GM12891 (cell line): Measurements from ENCODE around the gene YKT6.

Experiments
- DNase-seq: peaks from one replicate; pipeline ENCODE4 v3.0.0; 2011; ENCODE audit warnings: low spot score; ENCODE audit not compliant: insufficient read length
- FAIRE-seq: peaks from 2 replicates; lab custom pipeline; 2011; peaks lifted over from hg19 to GRCh38; lab: Jason Lieb, UNC
- PAX5 ChIP-seq: IDR thresholded peaks from 2 replicates; pipeline ENCODE4 v1.6.1; 2011; ENCODE audit warnings: low read length, moderate library complexity, mild to moderate bottlenecking; ENCODE audit not compliant: insufficient read depth, severe bottlenecking
- POLR2A ChIP-seq: IDR thresholded peaks from 2 replicates; pipeline ENCODE4 v1.6.1; 2011; ENCODE audit warnings: low read depth, low read length, control low read depth
- POLR2AphosphoS5 ChIP-seq: IDR thresholded peaks from 2 replicates; pipeline ENCODE4 v1.6.1; 2011; ENCODE audit warnings: low read depth, low read length, control low read depth
- POU2F2 ChIP-seq: IDR thresholded peaks from 2 replicates; pipeline ENCODE4 v1.6.1; 2011; ENCODE audit warnings: low read depth, mild to moderate bottlenecking, control low read depth, low read length, moderate library complexity
- SPI1 ChIP-seq: IDR thresholded peaks from 2 replicates; pipeline ENCODE4 v1.6.1; 2011; ENCODE audit warnings: low read depth, low read length, control low read depth
- TAF1 ChIP-seq: IDR thresholded peaks from 2 replicates; pipeline ENCODE4 v1.6.1; 2011; ENCODE audit warnings: low read depth, low read length, control low read depth

The YKT6 gene

GRCh38 chr7:44183386-44183785 lies 17.4 kb upstream of the YKT6 start:
- FAIRE-seq: no peak
- TF ChIP-seq TAF1: no peak
- TF ChIP-seq POU2F2: no peak
- TF ChIP-seq POLR2A: no peak
- no peak for TF ChIP-seq PAX5
- TF ChIP-seq POLR2AphosphoS5: no peak
- TF ChIP-seq SPI1: no peak
- no peak for DNase-seq

- no peak for DNase-seq
- TF ChIP-seq PAX5 (no peak), SPI1 (no peak), TAF1 (no peak), POLR2AphosphoS5 (no peak), POU2F2 (no peak), POLR2A (no peak)
- no peak for FAIRE-seq
Measured at GRCh38 chr7:44184206-44184872, 16.4 kb upstream of the YKT6 start.

- no peak for FAIRE-seq
- DNase-seq: no peak
- TF ChIP-seq POLR2AphosphoS5: no peak
- TF ChIP-seq POLR2A: no peak
- no peak for TF ChIP-seq TAF1
- TF ChIP-seq SPI1: no peak
- TF ChIP-seq PAX5: no peak
- TF ChIP-seq POU2F2: no peak
Measured at GRCh38 chr7:44184873-44185446, 15.8 kb upstream of the YKT6 start.

GRCh38 chr7:44185729-44186128 lies 15.0 kb upstream of the YKT6 start:
- DNase-seq (no peak), FAIRE-seq (no peak)
- TF ChIP-seq PAX5 (no peak), SPI1 (no peak), POU2F2 (no peak), TAF1 (no peak), POLR2A (no peak), POLR2AphosphoS5 (no peak)

- no peak for TF ChIP-seq TAF1
- no peak for TF ChIP-seq SPI1
- TF ChIP-seq POLR2AphosphoS5: no peak
- no peak for TF ChIP-seq POU2F2
- no peak for TF ChIP-seq PAX5
- no peak for TF ChIP-seq POLR2A
- DNase-seq (no peak), FAIRE-seq (no peak)
Measured at GRCh38 chr7:44186736-44187135, 14.0 kb upstream of the YKT6 start.

GRCh38 chr7:44187636-44188416 lies 13.0 kb upstream of the YKT6 start:
- TF ChIP-seq POLR2A (no peak), POLR2AphosphoS5 (no peak), SPI1 (no peak), POU2F2 (no peak), TAF1 (no peak), PAX5 (no peak)
- FAIRE-seq (no peak), DNase-seq (no peak)

GRCh38 chr7:44188480-44189225 lies 12.1 kb upstream of the YKT6 start:
- no peak for DNase-seq
- FAIRE-seq: no peak
- TF ChIP-seq POLR2A (no peak), POLR2AphosphoS5 (no peak), PAX5 (no peak), SPI1 (no peak), TAF1 (no peak), POU2F2 (no peak)

- TF ChIP-seq POLR2AphosphoS5 (no peak), SPI1 (no peak), PAX5 (no peak), POU2F2 (no peak), POLR2A (no peak), TAF1 (no peak)
- DNase-seq: no peak
- FAIRE-seq: peak; percentile 16
Measured at GRCh38 chr7:44189286-44189992, 11.3 kb upstream of the YKT6 start, which contains the start of gene GCK. GCK (minus strand) TSS chr7:44189439; CDS start chr7:44188953, 486 bp downstream.
